GM12878 (cell line): ENCODE data around the gene PFKFB2.

ENCODE experiments used
- CTCF ChIP-seq, 3 experiments: IDR thresholded peaks in 2 of 3; conservative IDR thresholded peaks in 1 of 3; 2 replicates each; pipeline ENCODE4 v1.5.1; 2011; ENCODE audit warnings: low read depth in 3 of 3, low read length in 3 of 3, mild to moderate bottlenecking in 3 of 3, control low read depth in 2 of 3, moderate library complexity in 2 of 3, inconsistent platforms in 1 of 3, mixed read lengths in 1 of 3; ENCODE audit not compliant: control insufficient read depth in 2 of 3, insufficient read depth in 1 of 3; ENCODE audit errors: extremely low read depth in 1 of 3
- E2F4 ChIP-seq: IDR thresholded peaks from 2 replicates; pipeline ENCODE4 v1.6.1; 2012; ENCODE audit warnings: low read depth, low read length, improper control_type of control experiment
- ESRRA ChIP-seq: IDR thresholded peaks from 2 replicates; pipeline ENCODE4 v1.6.1; 2012; ENCODE audit warnings: mild to moderate bottlenecking, low read length, improper control_type of control experiment
- POLR2A ChIP-seq: IDR thresholded peaks from 2 replicates; pipeline ENCODE4 v1.6.1; 2011; ENCODE audit warnings: low read depth, mild to moderate bottlenecking, low read length

- TF ChIP-seq CTCF (IDR thresholded peaks at IDR 0.05 in 2 of 3, conservative IDR thresholded peaks at IDR 0.05 in 1 of 3; ENCODE audit: control insufficient read depth in 2 of 3, extremely low read depth in 1 of 3, insufficient read depth in 1 of 3, low read depth in 3 of 3, low read length in 3 of 3) (peak; percentile 85 to 95 (median 92); a peak in 5 of 6 replicates), ESRRA (no peak), POLR2A (no peak), E2F4 (no peak)
Measured at GRCh38 chr1:207077470-207078377, 24.6 kb downstream of the PFKFB2 start.
